Activated T-helper 1 cell treated with Interleukin-2 at 50 U/mL for 16 hours (primary cell): ENCODE results near the gene ARPC1B.
"Not testable (repeated sequence)": the region's sequence is repeated elsewhere in the genome, so short reads cannot be mapped to it uniquely, and the experiment has no call there.

ENCODE experiments used
- DNase-seq: peaks from one replicate; pipeline ENCODE4 v3.0.0-alpha.2; 2020; ENCODE audit warnings: low read depth

ARPC1B gene

DNA sequence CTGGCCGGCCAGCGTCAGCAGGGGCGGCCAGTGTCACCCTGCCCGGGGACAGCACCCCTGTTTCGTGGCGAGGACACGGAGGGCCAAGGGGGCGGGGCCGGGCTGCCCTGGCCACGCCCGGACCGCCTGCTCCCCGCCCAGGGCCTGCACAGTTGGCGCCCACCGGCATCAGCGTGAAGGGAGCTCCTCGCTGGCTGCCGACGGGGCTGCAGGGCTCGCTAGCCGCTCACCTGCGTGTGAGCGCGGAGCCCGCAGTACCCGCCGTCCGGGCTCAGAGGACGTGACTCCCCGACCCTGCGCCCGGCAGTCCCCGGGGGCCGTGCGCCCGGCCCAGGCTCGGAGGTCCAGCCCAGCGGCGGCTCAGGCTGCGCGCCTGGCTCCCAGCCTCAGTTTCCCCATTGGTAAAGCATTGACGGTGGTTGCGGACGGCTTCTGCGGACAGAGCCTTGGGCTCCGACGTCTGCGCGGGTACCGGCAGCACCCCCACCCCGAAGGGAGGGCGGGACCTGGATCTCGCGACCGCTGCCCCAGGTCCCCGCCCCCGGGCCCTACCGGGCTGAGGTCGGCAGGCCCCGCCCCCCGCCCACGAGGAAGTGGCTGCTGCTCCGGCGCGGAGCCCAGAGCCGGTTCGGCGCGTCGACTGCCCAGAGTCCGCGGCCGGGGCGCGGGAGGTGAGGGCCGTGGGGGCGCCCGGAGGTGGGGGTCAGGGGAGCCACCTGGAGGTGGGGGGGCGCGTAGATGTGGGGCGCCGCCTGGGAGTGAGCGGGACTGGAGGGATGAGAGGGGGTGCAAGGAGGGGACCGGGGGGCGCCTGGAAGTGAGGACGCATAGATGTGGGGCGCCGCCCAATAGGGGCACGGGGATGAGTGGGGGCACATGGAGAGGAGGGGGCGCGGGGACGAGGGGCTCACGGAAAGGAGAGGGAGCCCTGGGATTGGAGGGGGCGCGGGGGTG, at the start of gene ARPC1B:
Gene ARPC1B, plus strand, starts transcription at position 620 of the 954 bp plus-strand sequence. CDS start 10,985 bp downstream, outside the sequence.
- DNase-seq: peak; percentile 79

DNA sequence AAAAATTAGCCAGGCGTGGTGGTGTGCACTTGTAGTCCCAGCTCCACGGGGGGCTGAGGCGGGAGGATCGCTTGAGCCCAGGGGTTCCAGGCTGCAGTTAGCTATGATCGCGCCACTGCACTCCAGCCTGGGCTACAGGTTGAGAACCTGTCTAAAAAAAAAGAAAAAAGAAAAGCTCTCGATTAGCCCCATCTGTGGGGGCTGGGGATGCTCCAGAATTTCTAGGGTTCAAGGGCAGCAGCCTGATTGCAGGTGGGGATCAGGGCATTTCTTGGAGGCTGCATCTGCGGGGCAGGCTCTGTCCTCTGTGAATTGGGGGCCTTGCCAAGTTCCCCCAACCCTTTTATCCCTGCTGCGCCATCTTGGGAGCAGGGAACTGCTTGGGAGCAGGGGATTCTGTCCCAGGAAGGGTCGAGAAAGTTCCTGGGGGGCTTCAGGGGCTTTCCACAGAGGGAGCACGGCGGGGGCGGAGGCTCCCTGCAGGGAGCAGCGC, 49.5 kb upstream of the ARPC1B start:
- DNase-seq: no peak

DNA sequence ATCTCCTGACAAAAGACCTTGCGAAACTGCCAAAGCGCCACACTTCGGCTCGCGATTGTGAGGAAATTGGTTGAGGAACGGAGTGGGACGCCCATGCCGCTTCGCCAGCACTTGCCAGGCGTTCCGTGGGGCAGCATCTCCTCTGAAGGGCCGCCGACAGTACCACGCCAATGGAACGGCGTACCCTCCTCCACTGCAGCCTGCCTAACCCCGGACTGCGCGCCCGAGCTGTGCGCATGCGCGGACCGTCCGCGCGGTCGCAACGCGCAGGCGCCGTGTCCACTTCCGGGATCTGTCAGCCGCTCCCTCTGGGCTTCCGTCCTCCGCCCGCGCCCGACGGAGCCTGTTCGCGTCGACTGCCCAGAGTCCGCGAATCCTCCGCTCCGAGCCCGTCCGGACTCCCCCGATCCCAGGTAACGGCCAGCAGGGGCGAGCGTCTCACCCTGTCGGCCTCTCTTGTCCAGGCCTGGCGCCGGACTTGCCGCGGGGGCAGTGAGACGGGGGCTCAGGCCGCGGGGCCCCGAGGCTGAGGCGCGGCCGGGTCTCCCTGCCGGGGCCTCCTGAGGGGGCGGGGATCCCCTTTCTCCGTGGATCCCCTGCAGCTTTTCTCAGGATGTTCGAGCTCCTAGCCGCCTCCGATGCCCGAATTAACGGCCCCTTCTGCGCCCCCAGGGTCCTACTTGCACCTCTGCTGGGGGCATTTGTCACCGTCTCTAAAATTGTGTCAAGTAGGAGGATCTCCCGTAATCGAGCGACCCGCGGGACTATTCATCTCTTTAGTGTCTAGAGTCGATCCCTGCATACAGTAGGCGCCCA, 48.7 kb upstream of the ARPC1B start, which contains the start of gene ARPC1A:
Gene ARPC1A, plus strand, starts transcription at position 307 of the 816 bp plus-strand sequence. CDS start 7,456 bp downstream, outside the sequence.
- DNase-seq: peak; percentile 92

DNA sequence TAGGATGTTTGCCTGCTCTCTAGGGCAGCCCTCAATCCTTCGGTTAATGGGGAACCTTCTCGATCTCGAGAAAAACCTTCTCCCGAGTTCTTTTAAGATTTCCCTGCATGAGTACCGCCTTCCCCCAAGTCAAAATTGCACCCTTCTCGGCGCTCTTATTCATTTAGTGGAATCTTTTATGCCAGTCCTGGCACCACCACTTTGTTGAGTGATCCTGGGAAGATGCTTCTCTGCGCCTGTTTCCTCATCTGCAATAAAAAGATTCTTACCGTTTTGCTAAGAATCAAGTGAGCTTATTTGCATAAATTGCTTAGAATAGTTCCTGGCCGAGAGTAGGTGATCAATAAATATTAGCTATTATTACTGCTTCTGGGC, 48.1 kb upstream of the ARPC1B start:
- no peak for DNase-seq

DNA sequence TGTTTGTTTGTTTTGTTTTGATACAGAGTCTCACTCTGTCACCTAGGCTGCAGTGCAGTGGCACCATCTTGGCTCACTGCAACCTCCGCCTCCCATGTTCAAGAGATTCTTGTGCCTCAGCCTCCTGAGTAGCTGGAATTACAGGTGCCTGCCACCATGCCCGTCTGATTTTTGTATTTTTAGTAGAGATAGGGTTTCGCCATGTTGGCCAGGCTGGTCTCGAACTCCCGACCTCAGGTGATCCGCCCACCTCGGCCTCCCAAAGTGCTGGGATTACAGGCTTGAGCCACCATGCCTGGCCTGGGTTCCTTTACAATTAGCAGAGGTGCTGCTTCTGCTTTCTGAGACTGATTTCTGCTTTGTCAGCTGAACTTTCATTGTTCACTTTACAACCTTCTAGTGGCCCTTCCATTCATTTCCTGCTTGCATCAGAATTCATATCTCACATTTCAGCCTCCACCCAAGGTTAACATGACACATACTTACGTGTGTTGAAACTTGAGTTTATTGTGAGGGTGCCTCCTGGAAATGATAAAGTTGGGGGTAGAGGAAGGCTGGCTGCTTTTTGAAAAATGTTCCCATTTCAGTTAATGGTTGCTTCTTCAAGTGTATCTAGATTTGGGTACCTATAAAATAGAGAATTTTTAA, 44.1 kb upstream of the ARPC1B start:
- not testable (repeated sequence) for DNase-seq

DNA sequence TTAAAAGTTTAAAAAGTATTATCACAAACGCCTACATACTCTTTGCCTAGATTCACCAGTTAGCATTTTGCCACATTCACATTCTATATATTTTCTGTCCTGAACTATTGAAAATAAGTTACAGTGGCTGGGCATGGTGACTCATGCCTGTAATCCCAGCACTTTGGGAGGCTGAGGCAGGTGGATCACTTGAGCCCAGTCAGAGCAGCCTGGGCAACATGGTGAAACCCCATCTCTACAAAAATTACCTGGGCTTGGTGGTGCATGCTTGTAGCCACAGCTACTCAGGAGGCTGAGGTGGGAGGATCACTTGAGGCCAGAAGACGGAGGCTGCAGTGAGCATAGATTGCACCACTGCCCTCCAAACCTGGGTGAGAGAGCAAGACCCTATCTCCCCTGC, 43.5 kb upstream of the ARPC1B start:
- no peak for DNase-seq

DNA sequence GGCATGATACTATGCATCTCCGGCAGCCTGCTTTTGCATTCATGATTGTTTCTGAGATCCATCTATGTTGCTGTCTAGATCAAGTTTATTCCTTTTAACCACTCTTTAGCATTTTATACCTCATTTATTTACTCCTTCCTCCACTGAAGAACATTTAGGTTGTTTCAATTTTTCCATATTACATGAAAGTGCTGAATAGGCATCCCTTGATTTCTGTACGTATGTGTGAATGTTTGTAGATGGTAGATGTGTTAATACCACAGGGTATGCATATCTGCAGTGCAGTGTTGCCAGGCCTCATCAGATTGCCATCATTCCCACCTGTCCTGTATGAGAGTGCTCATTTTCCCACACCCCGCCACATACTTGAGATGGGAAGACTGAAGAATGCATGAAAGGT, 34.9 kb upstream of the ARPC1B start:
- DNase-seq: no peak

DNA sequence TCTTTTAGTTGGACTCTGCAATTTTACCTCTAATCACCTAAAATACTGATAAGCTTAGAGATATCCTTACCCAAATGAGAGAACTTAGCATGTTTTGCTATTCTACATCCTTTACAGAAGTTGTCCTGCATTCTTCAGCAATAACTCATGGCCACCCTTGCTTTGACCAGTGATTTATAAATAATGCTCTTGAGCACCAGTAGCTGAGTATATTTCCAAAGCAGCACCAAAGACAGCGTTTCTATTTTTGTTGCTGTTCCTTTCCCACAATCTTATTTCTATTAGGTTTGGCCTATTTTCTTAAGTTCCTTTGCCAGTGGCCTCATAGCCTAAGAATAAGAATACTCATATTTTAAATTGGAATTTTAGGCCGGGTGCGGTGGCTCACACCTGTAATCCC, 33.9 kb upstream of the ARPC1B start:
- no peak for DNase-seq

DNA sequence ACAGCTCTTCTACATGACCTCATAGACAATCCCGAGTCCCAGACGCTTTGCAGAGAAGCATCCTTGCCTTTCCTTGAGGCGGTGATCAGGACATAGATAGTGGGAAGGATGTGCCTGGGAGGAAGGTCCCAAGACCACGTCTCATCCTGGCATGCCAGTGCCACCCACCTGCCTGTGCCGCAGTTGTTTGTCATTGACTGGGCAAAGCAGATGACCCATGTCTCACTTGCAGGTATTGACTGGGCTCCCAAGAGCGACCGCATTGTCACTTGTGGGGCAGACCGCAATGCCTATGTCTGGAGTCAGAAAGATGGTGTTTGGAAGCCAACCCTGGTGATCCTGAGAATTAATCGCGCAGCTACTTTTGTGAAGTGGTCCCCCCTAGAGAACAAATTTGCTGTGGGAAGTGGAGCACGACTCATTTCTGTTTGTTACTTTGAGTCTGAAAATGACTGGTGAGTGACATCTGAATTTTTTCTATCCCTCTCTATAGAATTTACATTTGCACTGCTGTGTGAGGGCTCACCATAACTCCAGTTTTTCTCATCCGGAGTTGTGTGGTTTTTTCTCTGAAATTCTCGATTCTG, 30.4 kb upstream of the ARPC1B start:
- DNase-seq: no peak

DNA sequence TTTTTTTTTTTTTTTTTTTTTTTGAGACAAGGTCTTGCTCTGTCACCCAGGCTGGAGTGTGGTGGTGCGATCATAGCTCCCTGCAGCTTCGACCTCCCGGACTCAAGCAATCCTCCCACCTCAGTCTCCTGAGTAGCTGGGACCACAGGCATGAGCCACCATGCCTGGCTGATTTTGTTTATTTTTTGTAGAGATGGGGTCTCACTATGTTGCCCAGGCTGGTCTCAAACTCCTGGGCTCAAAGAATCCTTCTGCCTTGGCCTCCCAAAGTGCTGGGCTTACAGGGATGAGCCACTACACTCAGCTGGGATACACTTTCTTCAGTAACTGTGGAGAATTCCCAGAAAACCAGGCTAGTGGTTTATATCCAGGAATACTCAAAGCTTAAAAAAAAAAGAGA, 23.9 kb upstream of the ARPC1B start:
- DNase-seq: not testable (repeated sequence)

DNA sequence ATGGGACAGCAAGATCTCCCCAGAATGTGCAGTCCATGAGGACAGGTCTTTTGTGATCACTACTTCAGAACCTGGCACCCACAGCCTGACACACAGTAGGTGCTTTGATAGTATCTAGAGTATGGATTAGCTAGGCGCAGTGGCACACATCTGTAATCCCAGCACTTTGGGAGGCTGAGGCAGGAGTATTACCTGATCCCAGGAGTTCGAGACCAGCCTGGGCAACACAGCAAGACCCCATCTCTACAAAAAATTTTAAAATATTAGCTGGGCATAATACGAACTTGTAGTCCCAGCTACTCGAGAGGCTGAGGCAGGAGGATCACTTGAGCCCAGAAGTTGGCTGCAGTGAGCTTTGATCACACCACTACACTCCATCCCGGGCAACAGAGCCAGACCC, 22.3 kb upstream of the ARPC1B start:
- DNase-seq: no peak

DNA sequence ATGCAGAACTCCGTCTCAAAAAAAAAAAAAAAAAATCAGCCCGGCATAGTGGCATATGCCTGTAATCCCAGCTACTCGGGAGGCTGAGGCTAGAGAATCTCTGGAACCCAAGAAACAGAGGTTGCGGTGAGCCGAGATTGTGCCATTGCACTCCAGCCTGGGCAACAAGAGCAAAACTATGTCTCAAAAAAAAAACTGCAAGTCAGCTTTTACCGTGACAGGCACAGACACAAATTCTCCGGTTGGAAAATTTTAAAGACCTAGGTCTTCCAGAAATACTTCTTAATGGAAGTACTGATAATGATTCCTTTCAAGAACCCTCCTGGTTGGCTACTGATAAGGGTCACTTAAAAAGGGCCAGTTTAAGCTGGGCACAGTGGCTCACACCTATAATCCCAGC, 19.4 kb upstream of the ARPC1B start:
- no peak for DNase-seq

DNA sequence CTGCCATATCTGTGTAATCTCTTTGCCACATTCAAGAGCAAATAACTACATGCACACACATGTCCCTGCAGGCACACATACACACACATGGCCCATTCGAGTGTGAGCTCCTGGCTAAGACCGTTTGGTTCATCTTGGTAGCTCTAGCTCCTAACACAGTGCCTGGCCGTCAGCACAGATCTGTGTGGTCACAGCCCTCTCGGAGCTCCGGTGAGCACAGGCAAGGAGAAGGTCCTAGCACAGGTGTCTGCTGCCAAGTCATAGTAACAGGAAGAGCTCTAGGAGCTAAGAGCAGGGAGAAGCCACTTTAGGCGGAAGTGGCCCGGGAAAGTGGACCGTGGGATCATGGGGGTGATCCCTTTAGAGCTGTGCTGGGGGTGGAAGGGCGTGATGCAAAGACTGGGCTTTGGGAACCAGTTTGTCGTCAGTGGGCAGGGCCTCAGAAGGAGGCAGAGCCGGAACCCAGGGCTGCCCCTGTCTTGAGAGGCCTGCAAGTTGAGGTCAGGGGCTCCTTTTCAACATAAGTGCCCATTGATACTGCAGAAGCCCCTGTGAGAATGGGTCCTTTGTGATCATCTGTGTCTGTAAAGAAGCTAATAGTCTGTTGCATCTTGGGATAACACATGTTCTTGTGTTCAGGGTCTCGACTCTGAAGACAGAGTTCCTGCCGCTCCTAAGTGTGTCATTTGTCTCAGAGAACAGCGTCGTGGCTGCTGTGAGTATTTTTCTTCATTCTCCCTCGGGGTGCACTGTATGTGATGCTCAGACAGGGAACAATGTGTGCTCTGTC, 16.6 kb upstream of the ARPC1B start:
- no peak for DNase-seq

DNA sequence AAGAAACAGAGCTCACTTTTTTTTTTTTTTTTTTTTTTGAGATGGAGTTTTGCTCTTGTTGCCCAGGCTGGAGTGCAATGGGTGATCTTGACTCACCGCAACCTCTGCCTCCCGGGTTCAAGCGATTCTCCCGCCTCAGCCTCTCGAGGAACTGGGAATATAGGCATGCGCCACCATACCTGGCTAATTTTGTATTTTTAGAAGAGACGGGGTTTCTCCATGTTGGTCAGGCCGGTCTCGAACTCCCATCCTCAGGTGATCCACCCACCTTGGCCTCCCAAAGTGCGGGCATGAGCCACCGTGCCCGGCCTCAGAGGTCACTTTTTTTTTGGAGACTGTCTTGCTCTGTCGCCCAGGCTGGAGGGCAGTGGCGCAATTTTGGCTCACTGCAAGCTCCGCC, 16.0 kb upstream of the ARPC1B start:
- DNase-seq: not testable (repeated sequence)

DNA sequence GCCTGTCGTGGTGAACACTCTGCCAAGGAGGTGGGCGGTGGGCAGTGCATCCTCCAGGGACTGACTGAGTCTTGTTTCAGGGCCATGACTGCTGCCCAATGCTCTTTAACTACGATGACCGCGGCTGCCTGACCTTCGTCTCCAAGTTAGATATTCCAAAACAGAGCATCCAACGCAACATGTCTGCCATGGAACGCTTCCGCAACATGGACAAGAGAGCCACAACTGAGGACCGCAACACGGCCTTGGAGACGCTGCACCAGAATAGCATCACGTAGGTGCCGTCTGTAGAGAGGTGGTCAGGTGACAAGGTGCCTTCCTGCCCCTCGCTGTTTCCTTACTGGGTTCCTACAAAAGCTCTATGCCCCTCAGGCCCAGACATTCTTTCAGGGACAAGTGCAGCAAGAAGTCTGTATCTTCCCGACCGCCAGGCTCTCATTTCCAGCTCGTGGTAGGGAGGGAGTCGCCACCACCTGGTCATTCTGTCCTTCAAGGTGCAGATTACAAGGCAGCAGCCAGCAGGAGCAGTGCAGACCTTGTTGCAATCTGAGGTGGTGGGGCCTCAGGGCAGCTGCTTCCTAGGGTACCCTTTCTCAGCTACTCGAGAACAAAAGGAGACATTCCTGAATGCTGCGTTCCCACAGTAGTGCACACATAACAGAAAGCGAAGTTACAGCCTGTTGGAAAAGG, 14.9 kb upstream of the ARPC1B start:
- no peak for DNase-seq

DNA sequence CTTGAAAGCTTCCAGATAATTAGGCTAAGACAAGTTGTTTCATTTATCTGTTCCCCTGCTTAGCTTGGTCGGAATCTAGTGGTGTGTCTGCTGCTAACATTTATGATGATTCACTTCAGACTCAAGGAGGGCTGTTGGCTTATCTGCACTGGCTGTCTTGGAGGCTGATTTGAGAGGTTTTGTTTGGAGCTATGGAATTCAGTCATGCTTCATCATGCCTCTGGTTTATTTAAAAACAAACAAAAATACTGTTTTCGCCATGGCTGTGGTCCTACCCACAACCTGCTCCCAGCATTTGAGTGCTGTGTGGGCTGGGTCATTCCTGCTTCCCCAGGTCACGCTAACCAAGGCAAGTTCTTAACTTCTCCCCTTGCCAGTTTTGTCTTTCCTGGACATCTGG, 11.7 kb upstream of the ARPC1B start:
- DNase-seq: no peak

DNA sequence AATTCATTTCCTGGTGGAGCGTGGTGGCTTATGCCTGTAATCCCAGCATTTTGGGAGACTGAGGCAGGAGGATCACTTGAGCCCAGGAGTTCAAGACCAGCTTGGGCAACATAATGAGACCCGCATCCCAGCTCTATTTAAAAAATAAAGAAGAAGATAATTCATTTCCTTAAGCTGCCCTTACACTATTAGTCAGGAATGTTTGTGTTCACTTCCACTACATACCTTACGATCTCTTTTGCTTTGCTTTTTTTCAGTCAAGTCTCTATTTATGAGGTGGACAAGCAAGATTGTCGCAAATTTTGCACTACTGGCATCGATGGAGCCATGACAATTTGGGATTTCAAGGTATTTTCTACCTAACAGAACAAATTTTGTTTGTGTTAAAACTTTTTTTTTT, 11.2 kb upstream of the ARPC1B start:
- DNase-seq: no peak

DNA sequence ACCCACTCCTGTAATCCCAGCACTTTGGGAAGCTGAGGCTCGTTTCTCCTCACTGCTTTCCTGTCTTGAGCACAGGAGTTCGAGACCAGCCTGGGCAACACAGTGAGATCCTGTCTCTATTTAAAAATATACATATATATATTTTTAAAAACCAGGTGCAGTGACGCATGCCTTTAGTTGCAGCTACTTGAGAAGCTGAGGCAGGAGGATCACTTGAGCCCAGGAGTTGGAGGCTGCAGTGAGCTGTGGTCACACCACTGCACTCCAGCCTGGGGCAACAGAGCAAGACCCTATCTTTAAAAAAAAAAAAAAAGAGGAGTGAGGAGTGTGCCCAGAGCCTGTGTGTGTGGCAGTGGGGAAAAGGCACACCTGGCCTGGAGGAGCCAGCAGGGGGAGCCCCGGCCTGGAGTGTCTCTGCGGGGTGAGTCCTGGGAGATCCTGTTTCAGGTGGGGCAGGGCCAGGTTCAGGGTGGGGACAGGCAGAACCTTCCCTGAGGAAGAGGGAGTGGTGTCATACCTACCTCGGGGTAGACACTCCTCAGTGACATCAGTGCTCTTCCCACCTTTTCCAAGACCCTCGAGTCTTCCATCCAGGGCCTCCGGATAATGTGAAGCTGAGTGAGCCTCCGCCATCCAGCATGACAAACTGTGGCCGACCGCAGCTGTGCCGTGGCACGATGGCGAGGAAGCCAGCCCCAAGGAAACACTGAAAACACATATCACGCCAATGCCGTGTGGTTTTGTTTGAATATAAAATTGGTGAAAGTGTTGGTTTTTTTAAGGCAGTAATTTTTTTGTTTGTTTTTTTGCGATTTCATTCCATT, 9.0 kb upstream of the ARPC1B start:
- DNase-seq: peak; percentile 56

DNA sequence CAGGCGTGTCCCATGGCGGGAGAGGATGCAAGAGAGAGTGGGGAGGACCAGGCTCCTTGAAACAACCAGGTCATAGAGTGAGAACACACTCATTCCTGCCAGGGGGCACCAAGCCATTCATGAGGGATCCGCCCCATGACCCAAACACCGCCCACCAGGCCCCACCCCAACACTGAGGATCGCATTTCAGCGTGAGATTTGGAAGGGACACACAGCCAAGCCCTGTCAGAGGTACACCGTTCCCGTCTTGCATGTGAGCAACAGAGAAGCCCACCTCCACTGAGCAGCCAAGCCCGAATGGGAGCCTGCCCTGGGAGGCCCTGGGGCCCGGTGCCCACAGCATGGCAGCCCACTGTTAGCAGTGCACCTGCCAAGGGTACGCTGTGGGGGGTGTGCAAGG, 7.9 kb upstream of the ARPC1B start:
- no peak for DNase-seq
